Subcutaneous abdominal adipose tissue (tissue), 5 donors: ENCODE data around the gene KCTD2.
A peak's percentile ranks its signal among the peaks of the same experiment; 100 is the strongest.

Source experiments
- H3K27ac ChIP-seq: one replicate; pipeline ENCODE4 v1.7.0; 2013; ENCODE audit warnings: low read depth, mild to moderate bottlenecking, inconsistent platforms, low read length, moderate library complexity
- H3K27me3 ChIP-seq, 5 donors: one replicate each; pipeline ENCODE4 v1.7.0; 2013; ENCODE audit warnings: low read length in 5 of 5, inconsistent platforms in 1 of 5; ENCODE audit not compliant: control insufficient read depth in 5 of 5, insufficient read depth in 4 of 5
- H3K36me3 ChIP-seq, 5 donors: one replicate each; pipeline ENCODE4 v1.7.0; 2013; ENCODE audit warnings: low read length in 5 of 5; ENCODE audit not compliant: control insufficient read depth in 5 of 5, insufficient read depth in 5 of 5
- H3K4me1 ChIP-seq, 5 donors: one replicate each; pipeline ENCODE4 v1.7.0; 2013; ENCODE audit warnings: low read length in 5 of 5, mild to moderate bottlenecking in 3 of 5, moderate library complexity in 1 of 5; ENCODE audit not compliant: control insufficient read depth in 5 of 5, insufficient read depth in 5 of 5
- H3K4me3 ChIP-seq, 5 donors: one replicate each; pipeline ENCODE4 v1.7.0; 2013; ENCODE audit warnings: low read length in 5 of 5, low read depth in 1 of 5
- H3K9ac ChIP-seq, 5 donors: one replicate each; pipeline ENCODE4 v1.7.0; 2013; ENCODE audit warnings: low read length in 5 of 5, mild to moderate bottlenecking in 4 of 5, moderate library complexity in 3 of 5
- H3K9me3 ChIP-seq, 5 donors: one replicate each; pipeline ENCODE4 v1.7.0; 2013; ENCODE audit warnings: low read length in 5 of 5; ENCODE audit not compliant: control insufficient read depth in 5 of 5
- donor health status: healthy.
- donor health status: healthy.
- donor health status: healthy.
- donor health status: healthy.
- donor health status: healthy.

The KCTD2 gene

GRCh38 chr17:75096082-75096625, 49.1 kb downstream of the KCTD2 start:
- Histone ChIP-seq H3K27me3 (no peaks in the 10 kb centered on the region), H3K9me3 (no peaks in the 10 kb centered on the region), H3K9ac (no peak overlapping the region), H3K36me3 (peaks cover 0 to 26% (median 16%) of the 10 kb centered on the region in 5 donors), H3K4me3 (peak overlapping the region in 1 of 5 donors; percentile 24), H3K4me1 (peaks cover 0 to 16% (median 13%) of the 10 kb centered on the region in 5 donors), H3K27ac (no peak overlapping the region)

DNA sequence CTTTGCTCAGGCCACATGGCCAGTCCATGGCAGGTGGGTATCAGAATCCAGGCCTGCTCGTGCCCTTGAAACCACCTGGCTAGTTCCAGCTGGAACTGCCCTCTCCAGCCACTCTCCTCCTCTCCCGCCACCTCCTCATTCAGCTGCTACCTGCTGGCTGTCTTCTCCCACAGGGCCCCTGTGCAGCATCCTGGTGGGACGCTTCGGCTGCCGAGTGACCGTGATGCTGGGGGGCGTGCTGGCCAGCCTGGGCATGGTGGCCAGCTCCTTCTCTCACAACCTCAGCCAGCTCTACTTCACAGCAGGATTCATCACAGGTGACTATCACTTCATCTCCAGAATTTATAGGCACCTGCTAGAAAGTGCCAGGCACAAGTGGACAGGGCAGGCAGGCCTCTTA, 50.8 kb downstream of the KCTD2 start:
- Histone ChIP-seq H3K27ac (no peak overlapping the region), H3K9me3 (no peaks in the 10 kb centered on the region), H3K27me3 (no peaks in the 10 kb centered on the region), H3K4me1 (peaks cover 0 to 17% (median 12%) of the 10 kb centered on the region in 5 donors), H3K36me3 (peaks cover 0 to 26% (median 16%) of the 10 kb centered on the region in 5 donors), H3K4me3 (no peak overlapping the region), H3K9ac (no peak overlapping the region)

GRCh38 chr17:75098861-75099260, 51.8 kb downstream of the KCTD2 start:
- no peak overlapping the region for H3K4me3 ChIP-seq
- no peak overlapping the region for H3K9ac ChIP-seq
- H3K4me1 ChIP-seq: peaks cover 0 to 17% (median 12%) of the 10 kb centered on the region in 5 donors
- H3K27me3 ChIP-seq: no peaks in the 10 kb centered on the region
- no peak overlapping the region for H3K27ac ChIP-seq
- no peaks in the 10 kb centered on the region for H3K9me3 ChIP-seq
- H3K36me3 ChIP-seq: peaks cover 0 to 31% (median 16%) of the 10 kb centered on the region in 5 donors

- H3K9me3 ChIP-seq: no peaks in the 10 kb centered on the region
- H3K27me3 ChIP-seq: no peaks in the 10 kb centered on the region
- peaks cover 0 to 40% (median 16%) of the 10 kb centered on the region in 5 donors for H3K36me3 ChIP-seq
- H3K9ac ChIP-seq: no peak overlapping the region
- no peak overlapping the region for H3K4me3 ChIP-seq
- peaks cover 0 to 17% (median 12%) of the 10 kb centered on the region in 5 donors for H3K4me1 ChIP-seq
- H3K27ac ChIP-seq: no peak overlapping the region
Observed at GRCh38 chr17:75099881-75100595, 53.0 kb downstream of the KCTD2 start.

- Histone ChIP-seq H3K9me3 (no peaks in the 10 kb centered on the region), H3K27ac (no peak overlapping the region), H3K36me3 (peaks cover 0 to 43% (median 19%) of the 10 kb centered on the region in 5 donors), H3K9ac (no peak overlapping the region), H3K27me3 (no peaks in the 10 kb centered on the region), H3K4me3 (peak overlapping the region in 1 of 5 donors; percentile 11), H3K4me1 (peaks cover 0 to 10% (median 5%) of the 10 kb centered on the region in 5 donors)
Observed at GRCh38 chr17:75102385-75102821, 55.4 kb downstream of the KCTD2 start.

DNA sequence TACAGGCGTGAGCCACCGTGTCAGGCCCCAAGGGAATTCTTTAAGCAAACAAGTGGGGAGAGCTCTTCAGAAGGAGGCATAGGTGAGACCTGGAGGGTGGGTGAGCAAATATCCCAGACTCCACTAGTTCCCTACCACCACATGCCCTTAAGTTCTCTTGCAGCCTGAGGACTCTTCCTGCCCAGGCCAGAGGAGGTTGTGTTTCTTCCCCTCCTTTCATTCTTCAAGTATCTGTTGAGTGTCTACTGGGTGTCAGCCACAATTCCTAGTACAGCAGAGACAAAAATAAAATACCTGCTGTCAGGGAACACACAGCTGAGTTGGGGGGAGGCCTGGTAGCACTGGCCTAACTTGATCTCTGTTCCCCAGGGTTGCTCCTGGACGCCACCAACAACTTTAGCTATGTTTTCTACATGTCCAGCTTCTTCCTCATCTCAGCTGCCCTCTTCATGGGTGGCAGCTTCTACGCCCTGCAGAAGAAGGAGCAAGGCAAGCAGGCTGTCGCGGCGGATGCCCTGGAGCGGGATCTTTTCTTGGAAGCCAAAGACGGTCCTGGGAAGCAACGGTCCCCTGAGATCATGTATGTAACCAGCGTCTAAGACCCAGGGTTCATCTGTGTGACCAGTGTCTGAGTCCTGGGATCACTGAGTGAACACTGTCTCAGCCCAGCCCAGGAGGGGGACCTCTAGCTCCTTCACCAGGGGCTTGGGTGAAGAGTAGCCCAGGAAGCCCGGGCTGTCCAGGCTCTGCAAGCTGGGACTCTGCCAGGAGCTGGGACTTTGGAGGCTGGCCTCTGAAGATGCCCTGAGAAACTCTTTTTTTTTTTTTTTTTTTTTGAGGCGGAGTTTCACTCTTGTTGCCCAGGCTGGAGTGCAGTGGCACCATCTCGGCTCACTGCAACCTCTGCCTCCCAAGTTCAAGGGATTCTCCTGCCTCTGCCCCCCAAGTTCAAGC, 56.9 kb downstream of the KCTD2 start:
- no peaks in the 10 kb centered on the region for H3K9me3 ChIP-seq
- peak overlapping the region in 1 of 5 donors; percentile 4 for H3K9ac ChIP-seq
- H3K36me3 ChIP-seq: peaks cover 0 to 33% (median 17%) of the 10 kb centered on the region in 5 donors
- H3K27ac ChIP-seq: no peak overlapping the region
- H3K4me3 ChIP-seq: no peak overlapping the region
- H3K27me3 ChIP-seq: no peaks in the 10 kb centered on the region
- peaks cover 0 to 13% (median 6%) of the 10 kb centered on the region in 5 donors for H3K4me1 ChIP-seq

DNA sequence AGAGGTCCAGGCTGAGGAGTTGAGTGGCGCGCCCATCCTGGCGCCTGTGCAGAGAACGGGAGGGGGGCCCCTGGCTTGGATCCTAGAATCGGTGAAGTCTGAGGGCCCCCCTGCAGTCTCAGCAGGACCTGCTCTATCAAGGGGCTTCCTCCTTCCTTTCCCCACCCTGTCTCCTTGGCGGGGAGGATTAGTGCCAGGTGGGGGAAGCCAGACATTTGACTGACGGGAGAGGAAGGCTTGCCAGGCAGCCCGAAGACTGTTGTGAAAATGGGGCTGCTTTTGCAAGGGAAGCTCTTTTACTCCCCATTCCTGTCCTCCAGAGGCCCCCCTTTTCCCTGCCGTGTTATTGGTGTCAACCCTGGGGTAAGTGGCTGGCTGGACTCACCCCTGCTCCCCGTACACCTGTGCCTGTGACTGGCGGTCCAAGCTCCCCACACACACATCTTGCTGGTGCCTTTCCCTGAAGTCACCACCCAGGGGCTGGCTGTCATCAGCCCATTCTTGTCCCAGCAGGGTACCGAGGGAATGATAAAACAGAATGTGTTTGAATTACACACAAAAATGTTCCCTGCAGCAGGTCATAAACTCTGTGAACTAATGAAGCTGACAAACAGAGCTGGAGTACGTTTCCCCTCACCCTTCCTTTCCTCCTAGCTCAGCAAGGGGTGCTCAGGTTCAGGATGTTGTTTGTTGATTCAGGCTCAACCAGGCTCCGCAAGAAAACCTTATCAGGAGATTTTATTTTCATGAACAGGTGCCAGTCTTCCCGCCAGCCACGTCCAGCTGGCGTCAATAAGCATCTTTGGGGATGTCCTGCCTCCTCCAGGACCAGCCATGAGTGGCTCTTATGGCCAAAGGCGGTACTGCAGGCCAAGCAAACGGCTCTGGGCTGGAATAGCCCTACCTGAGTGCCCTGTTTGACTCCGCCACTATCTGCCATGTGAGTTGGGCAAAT, 58.4 kb downstream of the KCTD2 start:
- no peak overlapping the region for H3K27ac ChIP-seq
- peaks cover 0 to 21% (median 6%) of the 10 kb centered on the region in 5 donors for H3K36me3 ChIP-seq
- no peaks in the 10 kb centered on the region for H3K9me3 ChIP-seq
- H3K4me1 ChIP-seq: peaks cover 0 to 24% (median 16%) of the 10 kb centered on the region in 5 donors
- H3K4me3 ChIP-seq: no peak overlapping the region
- no peaks in the 10 kb centered on the region for H3K27me3 ChIP-seq
- H3K9ac ChIP-seq: no peak overlapping the region

- Histone ChIP-seq H3K4me3 (no peak overlapping the region), H3K9ac (no peak overlapping the region), H3K27ac (no peak overlapping the region), H3K9me3 (no peaks in the 10 kb centered on the region), H3K4me1 (peaks cover 0 to 30% (median 20%) of the 10 kb centered on the region in 5 donors), H3K36me3 (peaks cover 0 to 17% (median 4%) of the 10 kb centered on the region in 5 donors), H3K27me3 (no peaks in the 10 kb centered on the region)
Observed at GRCh38 chr17:75108193-75108592, 61.2 kb downstream of the KCTD2 start.

GRCh38 chr17:75109046-75109406, 62.0 kb downstream of the KCTD2 start:
- Histone ChIP-seq H3K27me3 (no peaks in the 10 kb centered on the region), H3K36me3 (peaks cover 0 to 11% (median 4%) of the 10 kb centered on the region in 5 donors), H3K4me3 (peak overlapping the region in 4 of 5 donors; percentile 82 to 87 (median 84)), H3K27ac (no peak overlapping the region), H3K9me3 (no peaks in the 10 kb centered on the region), H3K9ac (peak overlapping the region in 4 of 5 donors; percentile 56 to 86 (median 72)), H3K4me1 (peaks cover 0 to 35% (median 24%) of the 10 kb centered on the region in 5 donors)
